HG03342 (cell line): Measurements from ENCODE around the gene SCTR.
"Not testable (repeated sequence)": the region's sequence is repeated elsewhere in the genome, so short reads cannot be mapped to it uniquely, and the experiment has no call there.

Experiments used
- ATAC-seq: cut with Tn5 transposase; IDR thresholded peaks from one replicate; pipeline ENCODE4 v1.9.1; 2021; ENCODE audit warnings: mild to moderate bottlenecking, moderate library complexity; ENCODE audit not compliant: unreplicated experiment

The SCTR gene

DNA sequence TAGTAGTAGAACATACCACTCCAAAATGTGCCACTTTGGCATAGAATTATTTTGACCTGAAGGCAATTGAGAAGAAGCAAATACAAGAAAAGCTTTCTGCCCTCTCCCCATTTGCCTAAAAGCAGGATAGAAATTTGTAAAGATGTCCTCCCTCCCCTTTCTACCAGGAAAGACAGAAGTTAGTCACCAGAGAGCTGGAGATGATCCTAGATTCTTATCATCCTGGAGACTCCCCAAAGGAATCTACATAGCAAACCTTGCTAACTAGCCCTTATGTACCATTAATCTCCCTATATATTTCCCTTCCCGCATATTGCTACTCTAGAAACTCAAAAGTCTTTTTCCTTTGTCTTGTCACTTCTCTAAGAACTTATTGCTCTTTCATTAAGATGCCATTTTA, 105.2 kb downstream of the SCTR start:
- no peak for ATAC-seq

DNA sequence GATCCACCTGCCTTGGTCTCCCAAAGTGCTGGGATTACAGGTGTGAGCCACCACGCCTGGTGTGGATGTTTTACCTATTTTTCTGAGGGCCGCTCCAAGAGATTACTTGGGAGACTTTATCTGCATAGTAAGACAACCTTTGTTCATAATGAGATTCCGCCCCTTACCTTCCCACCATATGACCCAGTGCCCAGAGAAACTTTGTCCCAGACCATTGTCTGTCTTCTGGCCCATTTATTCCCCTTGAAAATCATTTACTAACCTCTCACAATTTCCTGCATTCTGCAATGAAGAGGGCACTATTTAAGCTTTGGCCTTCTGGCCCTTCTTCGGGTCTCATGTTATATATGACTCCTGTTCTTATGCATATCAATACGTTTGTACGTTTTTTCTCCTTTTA, 106.4 kb downstream of the SCTR start:
- no peak for ATAC-seq

DNA sequence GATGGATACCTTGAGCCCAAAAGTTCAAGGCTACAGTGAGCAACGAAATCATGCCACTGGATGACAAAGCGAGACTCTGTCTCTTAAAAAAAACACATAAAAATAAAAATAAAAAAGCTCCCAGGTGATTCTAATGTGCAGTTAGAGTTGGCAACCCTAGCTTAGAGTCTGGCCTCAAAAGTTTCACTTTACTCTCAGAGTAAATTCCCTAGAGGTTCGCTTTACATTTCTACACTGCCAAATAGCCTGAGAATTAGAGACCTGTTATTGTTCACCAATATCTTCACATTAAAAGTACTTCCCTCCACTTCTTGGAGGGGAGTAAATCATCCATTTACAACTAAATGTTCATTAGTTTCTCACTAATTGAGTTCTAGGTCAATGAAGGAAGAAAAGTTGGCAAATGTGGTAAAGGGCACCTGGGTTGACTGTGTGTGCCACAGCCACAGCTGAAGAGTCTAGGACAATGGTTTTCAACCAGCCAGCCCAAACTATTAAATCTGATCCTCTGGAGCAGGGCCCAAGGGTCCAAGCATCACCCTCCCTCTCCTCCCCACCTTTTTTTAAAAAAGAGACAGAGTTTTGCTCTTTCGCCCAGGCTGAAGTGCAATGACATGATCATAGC, 107.9 kb downstream of the SCTR start:
- no peak for ATAC-seq

DNA sequence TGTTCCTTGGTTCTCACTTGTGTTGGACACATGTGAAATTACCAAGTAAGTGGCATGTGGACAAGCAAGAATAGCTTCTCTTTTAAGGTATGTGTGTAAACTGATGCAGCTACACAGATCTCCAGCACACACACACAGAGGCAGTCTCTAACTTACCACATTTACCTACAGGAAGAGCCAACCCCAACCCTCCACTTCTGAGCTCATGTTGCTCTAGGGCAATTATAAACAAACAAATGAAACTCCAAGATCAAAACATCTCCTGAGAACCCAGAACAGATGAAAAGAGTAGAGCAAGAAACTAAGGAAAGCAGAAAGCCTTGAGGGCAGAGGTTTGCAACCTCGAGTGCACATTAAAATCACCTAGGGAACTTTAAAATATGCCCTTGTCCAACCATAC, 108.7 kb downstream of the SCTR start:
- ATAC-seq: no peak

DNA sequence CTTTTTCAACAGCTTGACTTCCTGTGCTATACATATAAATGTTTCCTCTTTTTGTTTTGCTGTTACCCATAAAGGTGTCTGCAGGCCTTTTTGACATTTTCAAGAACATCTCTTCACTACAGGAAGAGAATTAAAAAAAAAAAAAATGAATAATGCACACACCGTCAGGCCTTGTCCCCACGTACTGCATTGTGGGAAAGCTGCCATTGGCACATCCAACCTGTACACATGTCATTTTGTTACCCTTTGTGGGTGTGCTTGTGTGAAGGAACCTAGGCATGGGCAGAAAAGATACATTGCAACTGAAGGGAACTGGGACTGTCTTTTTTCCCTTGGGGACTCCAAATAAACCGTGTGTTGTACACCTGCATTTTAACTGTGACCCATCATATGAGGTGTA, 109.4 kb downstream of the SCTR start:
- ATAC-seq: no peak

DNA sequence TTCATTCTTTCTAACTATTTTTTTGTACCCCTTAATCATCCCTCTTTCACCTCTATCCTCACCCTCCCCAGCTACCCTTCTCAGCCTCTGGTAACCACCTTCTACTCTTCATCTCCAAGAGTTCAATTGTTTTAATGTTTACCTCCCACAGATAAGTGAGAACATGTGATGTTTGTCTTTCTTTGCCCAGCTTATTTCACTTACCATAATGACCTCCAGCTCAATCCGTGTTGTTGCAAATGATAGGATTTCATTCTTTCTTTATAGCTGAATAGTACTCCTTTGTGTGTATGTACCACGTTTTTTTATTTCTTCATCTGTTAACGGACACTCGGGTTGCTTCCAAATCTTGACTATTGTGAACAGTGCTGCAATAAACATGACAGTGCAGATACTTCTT, 114.8 kb downstream of the SCTR start:
- no peak for ATAC-seq

DNA sequence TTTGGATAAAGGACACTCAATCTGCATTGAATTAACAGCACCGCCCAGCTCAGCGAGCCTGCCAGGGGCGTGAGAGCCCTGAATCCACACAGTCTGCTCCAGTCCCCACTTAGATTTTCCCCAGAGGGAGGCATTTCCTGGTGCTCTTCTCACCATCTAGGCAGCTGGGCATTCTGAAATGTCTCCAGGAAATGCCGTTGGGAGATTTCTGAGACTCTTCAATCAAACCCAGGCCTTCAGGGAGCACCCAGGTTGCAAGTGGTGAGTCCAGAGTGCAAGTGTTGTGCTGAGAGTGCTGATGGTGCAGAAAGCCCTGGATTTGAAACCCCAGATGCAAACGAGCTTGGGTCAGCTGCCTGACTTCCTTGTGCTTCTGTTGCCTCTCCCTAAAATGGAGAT, 116.1 kb downstream of the SCTR start:
- no peak for ATAC-seq

DNA sequence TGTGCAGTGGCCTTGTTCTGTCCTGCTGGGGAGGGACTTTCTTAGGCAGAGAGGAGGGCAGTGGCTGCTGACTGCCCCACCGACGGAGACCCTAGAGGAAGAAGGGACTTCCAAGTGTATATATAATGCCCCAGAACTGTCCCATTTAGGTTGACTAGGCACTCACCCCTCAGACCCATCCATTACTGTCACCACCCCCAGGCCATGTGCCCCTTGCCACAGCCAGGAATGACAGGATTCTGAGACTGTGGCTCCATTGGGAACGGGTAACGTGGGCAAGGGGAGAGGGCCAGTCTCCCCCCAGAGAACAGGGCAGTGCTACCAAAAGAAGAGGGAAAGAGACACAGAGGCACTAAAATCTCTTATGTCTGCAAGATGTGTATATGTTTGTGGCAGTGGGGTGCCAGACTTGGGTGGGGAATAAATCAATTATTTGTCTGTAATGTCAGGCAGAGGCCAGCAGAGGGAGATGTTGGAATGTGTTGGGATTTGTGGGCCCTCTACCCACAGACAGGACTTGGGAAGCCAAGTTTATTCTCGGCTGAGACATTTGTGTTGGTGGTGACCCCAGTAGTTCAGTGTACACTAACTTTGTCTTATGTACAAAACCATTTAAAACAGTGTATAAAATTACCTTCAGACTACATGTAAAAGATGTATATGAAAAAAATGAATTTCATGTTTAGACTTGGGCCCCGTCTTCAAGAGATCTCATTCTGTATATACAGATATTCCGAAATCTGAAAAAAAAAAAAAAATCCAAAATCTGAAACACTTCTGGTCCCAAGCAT, 116.7 kb downstream of the SCTR start:
- ATAC-seq: no peak

DNA sequence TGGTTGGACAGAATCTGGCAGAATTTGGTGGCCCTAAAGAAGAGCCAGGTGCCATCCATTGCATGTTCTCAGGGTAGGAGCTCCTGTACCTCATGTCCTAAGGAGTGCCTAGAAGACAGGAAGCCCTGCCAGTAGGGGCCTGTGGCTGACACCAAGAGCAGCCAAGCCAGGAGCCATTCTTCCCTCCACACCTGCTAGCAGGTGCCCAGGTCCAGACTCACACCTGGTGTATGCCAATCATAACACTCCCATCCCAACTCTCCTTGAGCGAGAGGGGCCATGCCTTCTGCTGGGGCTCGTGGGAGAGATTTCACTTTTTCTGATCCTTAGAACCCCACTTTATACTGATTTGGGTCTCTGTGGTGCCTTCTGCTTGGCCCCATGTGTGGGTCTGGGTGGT, 119.1 kb downstream of the SCTR start:
- no peak for ATAC-seq

DNA sequence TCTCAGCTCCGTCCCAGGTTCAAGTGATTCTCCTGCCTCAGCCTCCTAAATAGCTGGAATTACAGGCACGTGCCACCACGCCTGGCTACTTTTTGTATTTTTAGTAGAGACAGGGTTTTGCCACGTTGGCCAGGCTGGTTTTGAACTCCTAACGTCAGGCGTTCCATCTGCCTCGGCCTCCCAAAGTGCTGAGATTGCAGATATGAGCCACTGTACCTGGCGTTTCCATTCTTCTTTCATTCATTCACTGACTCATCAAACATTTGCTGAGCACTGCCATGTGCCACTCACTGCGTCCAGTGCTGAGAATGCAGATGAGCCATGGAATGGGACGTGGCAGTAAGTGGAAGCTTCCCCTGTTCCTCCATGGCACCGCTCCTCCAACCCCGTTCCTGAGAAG, 120.7 kb downstream of the SCTR start:
- ATAC-seq: not testable (repeated sequence)

DNA sequence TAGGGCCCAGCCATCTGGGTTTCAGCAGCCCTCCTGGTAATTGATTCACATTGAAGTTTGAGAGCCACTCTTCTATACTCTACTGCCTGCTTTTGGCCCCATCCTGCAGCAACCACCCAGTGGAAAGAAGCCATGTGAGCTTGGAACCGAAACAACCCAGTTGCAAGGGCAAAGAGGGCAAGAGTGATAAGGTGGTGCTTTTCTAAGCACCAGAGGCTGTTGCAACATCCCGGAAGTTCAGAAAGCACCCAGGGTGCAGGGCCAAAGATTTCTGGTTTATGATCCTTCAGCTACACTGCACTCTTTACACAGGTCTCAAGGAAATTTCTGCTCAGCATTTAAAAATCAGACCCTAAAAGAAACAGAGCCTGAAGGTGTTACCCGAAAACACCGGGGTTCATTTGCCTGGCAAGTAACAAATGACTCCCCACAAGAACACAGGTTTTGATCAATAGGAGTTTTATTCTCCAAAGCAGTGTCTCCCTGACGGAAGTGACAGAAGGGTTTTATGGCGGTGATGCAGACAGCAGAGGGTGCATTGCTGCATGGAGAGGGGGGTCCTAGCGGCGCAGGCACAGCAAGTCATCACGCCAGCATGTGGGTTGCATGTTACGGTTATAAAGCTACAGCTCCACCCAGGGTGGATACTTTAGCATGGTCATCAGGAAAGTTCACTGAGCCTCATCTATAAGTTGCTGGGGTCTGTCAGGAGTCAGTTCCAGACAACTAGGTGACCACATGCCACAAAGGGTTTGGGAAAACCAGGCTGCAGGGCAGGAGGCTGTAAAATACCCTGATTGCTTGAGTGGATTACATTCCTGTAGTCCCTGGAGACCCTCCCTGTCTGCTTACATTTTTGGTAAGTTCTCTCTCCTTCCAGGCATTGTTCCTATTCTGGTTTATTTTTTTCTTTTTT, 121.4 kb downstream of the SCTR start:
- ATAC-seq: no peak

DNA sequence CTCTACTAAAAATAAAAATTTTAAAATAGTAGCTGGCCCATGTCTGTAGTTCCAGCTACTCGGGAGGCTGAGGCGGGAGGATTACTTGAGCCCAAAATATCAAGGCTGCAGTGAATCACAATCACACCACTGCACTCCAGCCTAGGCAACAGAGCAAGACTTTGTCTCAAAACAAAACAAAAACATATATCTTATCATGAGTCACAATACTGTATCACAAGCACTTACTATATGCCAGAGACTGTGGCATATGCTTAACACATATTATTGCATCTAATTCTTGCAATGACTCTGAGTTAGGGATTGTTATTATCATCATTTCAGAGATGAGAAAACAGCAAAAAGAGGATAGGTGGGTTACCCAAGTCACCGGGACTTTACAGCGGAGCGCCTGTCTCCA, 122.2 kb downstream of the SCTR start:
- no peak for ATAC-seq

DNA sequence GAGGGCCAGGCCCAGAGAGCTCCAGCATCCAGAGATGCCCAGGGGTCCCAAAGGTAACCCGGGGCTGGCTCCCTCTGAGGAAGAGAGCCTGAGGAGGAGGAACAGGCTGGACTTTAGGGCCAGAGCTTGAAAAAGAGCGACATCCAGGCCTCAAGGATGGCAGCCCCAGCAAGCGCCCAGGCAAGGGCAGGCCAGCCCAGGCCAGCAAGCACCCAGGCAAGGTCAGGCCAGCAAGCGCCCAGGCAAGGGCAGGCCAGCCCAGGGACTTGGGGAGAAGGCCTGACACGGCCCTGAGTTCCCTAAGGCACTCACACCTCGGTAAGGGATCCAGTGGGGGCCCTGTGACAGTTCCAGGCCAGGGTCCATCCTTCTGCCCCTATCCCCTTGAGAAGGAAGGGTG, 127.1 kb downstream of the SCTR start:
- no peak for ATAC-seq

DNA sequence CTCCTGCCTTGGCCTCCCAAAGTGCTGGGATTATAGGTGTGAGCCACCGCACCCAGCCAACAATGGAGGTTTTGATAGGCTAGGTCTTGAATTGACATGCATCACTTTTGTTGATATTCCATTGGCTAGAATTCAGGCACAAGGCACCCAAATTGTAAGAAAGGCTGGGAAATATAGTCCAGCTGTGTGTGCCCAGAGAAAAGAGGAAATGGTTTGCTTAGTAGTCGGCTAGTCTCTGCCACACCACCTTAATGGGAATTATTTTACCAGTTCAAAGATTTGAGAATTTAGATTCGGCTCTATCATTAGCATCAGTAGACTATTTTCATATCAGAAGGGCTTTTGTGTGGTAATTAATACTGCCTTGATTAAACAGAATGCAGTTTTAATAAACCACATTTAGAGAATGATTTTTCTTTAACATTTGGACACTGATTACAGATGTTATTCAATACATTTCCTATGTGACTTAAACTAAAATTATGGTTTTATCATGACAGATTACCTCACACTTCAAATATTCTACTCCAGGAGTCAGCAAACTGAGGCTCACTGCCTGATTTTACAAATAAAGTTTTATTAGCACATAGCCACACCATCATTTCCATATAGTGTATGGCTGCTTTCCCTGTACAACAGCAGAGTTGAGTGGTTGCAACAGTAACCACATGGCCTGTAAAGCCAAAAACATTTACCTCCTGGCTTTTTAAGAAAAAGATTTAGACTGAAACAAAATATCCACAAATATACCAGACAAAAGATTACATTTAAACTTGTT, 130.1 kb downstream of the SCTR start:
- no peak for ATAC-seq
